K562 (cell line): ENCODE data around the gene SLC16A10.

Source experiments
- ATF3 ChIP-seq, 2 experiments: fragments of 450-650 bp in 1 of 2; sonication (generic) in 1 of 2; formaldehyde crosslinking in 1 of 2; IDR thresholded peaks in 1 of 2; conservative IDR thresholded peaks in 1 of 2; 2 replicates each; pipeline versions ENCODE4 v1.6.1 to v1.8.1; 2016 to 2023; ENCODE audit warnings: mild to moderate bottlenecking in 2 of 2, moderate library complexity in 2 of 2, inconsistent platforms in 1 of 2, missing genetic modification reagents in 1 of 2
- CEBPB ChIP-seq: fragments of 450-650 bp; IDR thresholded peaks from 2 replicates; pipeline ENCODE4 v1.6.1; 2016; ENCODE audit warnings: missing genetic modification characterization, missing compliant biosample characterization
- CGGBP1 ChIP-seq: fragments of 250-450 bp; sonication (Bioruptor Pico); IDR thresholded peaks from 2 replicates; pipeline ENCODE4 v1.9.0; 2021; ENCODE audit warnings: mild to moderate bottlenecking
- CHD2 ChIP-seq: IDR thresholded peaks from 2 replicates; pipeline ENCODE4 v1.6.1; 2011; ENCODE audit warnings: low read depth, low read length
- CTCF ChIP-seq, 3 experiments: IDR thresholded peaks in 2 of 3; conservative IDR thresholded peaks in 1 of 3; 2 replicates each; pipeline ENCODE4 v1.5.1; 2011 to 2012; ENCODE audit warnings: low read length in 3 of 3, mild to moderate bottlenecking in 3 of 3, control low read depth in 2 of 3, improper control_type of control experiment in 1 of 3, inconsistent platforms in 1 of 3, low read depth in 1 of 3, mixed read lengths in 1 of 3, moderate library complexity in 1 of 3; ENCODE audit not compliant: insufficient read depth in 2 of 3
- E4F1 ChIP-seq: fragments of 250-450 bp; sonication (Bioruptor Pico); IDR thresholded peaks from 2 replicates; pipeline ENCODE4 v1.5.0; 2021; ENCODE audit warnings: mild to moderate bottlenecking, borderline replicate concordance
- ESRRA ChIP-seq: fragments of 450-650 bp; IDR thresholded peaks from 2 replicates; pipeline ENCODE4 v1.6.1; 2014; ENCODE audit warnings: low read depth, mild to moderate bottlenecking, moderate library complexity, borderline replicate concordance
- HDAC1 ChIP-seq, 2 experiments: fragments of 450-650 bp; IDR thresholded peaks; 2 replicates each; pipeline ENCODE4 v1.6.1; 2016 to 2017; ENCODE audit warnings: inconsistent platforms in 1 of 2, mild to moderate bottlenecking in 1 of 2, moderate library complexity in 1 of 2
- MAX ChIP-seq: sonication (generic); formaldehyde crosslinking; IDR thresholded peaks from 2 replicates; pipeline ENCODE4 v1.9.0; 2022; ENCODE audit warnings: mild to moderate bottlenecking, missing genetic modification reagents
- SMARCA5 ChIP-seq: fragments of 450-650 bp; IDR thresholded peaks from 2 replicates; pipeline ENCODE4 v1.6.1; 2016
- ZNF318 ChIP-seq, 2 experiments: fragments of 450-650 bp; IDR thresholded peaks; 2 replicates each; pipeline ENCODE4 v1.6.1; 2016; ENCODE audit warnings: mild to moderate bottlenecking in 2 of 2, borderline replicate concordance in 1 of 2, low read depth in 1 of 2, moderate library complexity in 1 of 2

GRCh38 chr6:111157412-111157811 is 70.1 kb downstream of the SLC16A10 start:
- TF ChIP-seq MAX (CRISPR knock-in tag) (no peak), E4F1 (CRISPR knock-in tag) (no peak), ESRRA (no peak), CEBPB (tag) (no peak), ZNF318 (IDR thresholded peaks at IDR 0.05; ENCODE audit: borderline replicate concordance in 1 of 2, low read depth in 1 of 2) (no peak), CHD2 (no peak), HDAC1 (IDR thresholded peaks at IDR 0.05) (no peak), CTCF (IDR thresholded peaks at IDR 0.05 in 2 of 3, conservative IDR thresholded peaks at IDR 0.05 in 1 of 3; ENCODE audit: insufficient read depth in 2 of 3, low read depth in 1 of 3, low read length in 3 of 3) (no peak), CGGBP1 (CRISPR knock-in tag) (no peak), ATF3 (IDR thresholded peaks at IDR 0.05) (no peak), ATF3 (CRISPR knock-in tag; conservative IDR thresholded peaks at IDR 0.05) (no peak), SMARCA5 (no peak)
